Activated CD4-positive, CD25-positive, alpha-beta regulatory T cell treated with anti-CD3 and anti-CD28 coated beads, Interleukin-2, amount 50 U/mL, for 16 hours (primary cell): Measurements from ENCODE around the gene PQBP1.

Experiments used
- DNase-seq: peaks from one replicate; pipeline ENCODE4 v3.0.0-alpha.2; 2020; ENCODE audit warnings: low read depth, low spot score

Gene PQBP1

DNA sequence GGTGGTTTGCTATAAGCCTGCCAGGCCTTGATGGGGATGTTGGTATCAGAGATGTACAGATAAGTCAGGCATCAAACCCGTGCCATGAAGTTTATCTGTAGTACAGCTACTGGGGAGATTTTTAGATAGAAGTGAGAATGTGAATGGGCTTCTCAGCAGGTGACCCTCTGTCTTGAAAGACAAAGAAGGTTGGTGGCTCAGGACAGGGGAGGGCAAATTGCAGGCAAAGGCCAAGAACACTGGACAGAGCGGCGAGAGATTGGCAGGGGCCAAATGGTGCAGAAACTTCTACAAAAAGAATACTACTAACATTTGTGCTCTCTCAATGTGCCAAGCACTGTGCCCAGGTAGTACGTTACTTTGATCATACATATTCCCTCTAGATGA lies 23.0 kb downstream of the PQBP1 start:
- no peak for DNase-seq

DNA sequence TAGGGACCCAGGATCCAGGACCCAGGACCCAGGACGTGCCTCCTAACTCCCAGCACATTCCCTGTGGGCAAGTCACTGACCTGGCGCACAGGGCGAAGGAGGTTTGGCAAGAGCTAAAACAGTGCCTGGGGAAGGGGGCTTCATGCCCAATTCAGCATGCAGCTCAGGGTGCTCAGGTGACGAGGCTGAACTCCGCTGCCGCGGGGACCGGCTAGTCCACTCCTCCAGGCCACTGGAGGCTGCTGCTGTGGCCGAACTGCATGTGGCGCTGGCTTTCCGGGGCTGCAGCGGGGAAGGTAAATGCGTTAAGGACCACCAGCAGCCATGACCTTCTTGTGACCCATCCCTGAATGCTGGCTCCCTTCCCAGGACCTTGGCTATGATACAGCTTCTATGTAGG lies 26.0 kb downstream of the PQBP1 start:
- DNase-seq, result no peak

DNA sequence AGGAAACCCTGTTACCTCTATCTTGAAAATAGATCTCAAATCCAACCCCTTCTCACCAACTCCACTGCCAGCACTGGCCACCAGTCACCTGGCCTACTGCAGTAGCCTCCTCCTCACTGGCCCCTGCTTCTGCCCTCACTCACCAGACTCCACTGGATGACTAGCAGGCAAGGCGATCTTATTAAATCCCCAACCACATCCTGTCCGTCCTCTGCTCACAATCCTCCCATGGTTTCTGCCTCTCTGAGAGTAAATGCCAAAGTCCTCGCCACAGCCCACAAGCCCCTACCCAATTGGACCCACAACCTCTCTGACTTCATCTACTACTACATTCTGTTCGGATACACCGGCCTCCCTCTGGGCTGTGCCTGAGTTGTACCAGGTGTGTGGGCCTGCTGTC lies 26.5 kb downstream of the PQBP1 start:
- DNase-seq, result no peak

DNA sequence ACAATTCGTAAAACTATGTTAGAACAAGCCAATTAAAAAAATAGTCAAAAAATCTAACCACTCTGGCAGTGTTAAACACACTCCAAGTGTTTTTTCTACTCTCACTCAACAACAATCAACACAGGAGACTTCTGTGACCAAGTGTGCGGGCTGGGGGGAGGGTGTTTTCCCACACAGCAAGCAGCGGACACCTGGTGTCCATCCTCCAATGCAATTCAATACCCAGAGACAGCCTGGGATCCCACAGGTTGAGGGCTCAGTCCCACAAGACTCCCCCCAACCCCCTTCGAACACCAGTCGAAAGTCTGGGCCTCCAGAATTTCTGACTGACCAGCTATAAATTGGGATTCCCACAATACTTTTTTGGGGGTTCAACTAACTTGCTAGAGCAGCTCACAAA lies 29.4 kb downstream of the PQBP1 start:
- DNase-seq, result no peak

DNA sequence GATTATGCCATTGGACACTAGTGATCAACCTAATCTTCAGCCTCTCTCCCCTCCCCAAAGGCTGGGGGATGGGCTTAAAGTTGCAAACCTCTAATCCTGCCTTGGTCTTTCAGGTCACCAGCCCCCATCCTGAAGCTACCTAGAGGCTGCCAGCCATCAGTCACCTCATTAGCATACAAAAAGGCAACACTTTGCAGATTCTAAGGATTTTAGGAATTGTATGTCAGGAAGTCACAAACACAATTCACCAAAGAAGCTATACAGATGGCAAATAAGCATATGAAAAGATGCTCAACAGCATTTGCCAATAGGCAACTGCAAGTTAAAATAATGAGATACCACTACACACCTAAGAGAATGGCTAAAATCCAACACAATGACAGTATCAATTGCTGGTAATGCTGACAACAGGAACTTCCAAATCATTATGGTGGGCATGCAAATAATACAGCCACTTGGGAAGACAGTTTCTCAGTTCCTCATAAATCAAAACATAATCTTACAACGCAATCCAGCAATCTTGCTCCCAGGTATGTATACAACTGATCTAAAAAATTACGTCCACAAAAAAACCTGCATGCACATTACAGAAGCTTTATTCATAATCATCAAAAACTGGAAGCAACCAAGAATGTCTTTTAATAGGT lies 30.1 kb downstream of the PQBP1 start:
- DNase-seq, result no peak

DNA sequence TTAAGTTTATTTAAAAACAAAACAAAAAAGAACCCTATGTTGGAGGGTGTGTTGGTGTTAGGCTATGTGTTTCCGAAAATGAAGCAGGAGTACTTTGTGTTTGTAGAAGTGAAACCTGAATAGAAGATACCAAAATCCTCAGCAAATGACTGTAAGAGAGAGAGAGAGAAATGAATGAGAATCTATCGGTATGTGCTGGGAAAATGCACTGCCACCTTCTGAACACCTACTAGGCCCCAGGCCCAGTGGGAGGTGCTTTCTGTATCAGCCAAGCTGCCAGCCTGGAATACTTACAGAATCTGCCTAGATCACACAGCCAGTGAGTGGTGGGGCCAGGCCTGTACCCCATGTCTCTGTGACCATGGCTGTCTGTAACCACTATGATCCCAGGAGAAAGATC lies 36.0 kb downstream of the PQBP1 start:
- no peak for DNase-seq

DNA sequence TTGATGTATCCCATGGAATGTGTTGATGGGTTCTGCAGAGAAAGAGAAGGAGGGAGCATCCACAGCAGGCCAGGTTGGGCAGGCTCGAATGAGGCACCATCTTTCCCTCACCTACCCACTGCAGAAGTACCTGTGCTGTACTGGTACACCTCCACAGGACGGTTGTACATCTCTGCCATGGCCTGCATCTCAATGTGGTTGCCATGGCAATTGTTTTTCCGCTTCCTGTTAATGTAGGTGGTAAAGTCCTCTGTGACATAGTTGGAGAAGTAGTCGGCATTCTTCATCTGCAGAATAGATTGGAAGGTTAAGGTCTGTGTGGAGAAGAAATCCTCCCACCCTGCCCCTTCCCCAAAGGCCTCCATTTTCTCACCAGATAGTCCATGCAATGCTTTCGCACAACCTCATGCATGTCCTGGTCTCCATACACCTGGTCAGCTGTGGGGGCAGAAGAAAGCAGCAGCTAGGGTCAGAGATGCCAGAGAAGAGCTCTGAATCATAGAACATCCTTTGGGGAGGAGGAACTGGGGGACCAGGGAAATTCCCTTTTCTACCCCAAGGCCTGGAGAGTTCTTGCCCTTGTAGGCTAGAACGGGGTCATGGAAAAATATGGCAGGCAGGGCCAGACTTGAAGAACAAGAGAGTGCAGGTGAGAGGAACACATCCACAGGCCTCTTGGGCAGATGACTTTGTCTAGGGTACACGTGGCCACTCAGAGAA lies 37.0 kb downstream of the PQBP1 start:
- DNase-seq, result no peak

DNA sequence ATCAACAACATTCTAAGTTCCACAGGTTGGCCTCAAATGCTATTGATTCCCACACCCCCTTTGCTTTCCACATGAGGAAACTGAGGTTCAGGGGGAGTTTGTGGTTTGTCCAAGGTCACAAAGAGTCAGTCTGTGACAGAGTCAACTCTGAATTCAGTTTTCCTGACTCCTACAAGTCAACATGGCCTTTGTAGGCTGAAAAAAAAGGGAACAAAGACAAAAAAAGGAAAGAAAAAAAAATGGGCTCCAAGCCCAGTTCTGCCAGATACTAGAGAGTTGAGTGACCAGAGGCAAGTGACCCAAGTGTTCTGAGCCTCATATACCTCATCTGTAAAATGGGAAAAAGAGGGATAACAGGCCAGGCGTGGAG lies 37.6 kb downstream of the PQBP1 start:
- no peak for DNase-seq

DNA sequence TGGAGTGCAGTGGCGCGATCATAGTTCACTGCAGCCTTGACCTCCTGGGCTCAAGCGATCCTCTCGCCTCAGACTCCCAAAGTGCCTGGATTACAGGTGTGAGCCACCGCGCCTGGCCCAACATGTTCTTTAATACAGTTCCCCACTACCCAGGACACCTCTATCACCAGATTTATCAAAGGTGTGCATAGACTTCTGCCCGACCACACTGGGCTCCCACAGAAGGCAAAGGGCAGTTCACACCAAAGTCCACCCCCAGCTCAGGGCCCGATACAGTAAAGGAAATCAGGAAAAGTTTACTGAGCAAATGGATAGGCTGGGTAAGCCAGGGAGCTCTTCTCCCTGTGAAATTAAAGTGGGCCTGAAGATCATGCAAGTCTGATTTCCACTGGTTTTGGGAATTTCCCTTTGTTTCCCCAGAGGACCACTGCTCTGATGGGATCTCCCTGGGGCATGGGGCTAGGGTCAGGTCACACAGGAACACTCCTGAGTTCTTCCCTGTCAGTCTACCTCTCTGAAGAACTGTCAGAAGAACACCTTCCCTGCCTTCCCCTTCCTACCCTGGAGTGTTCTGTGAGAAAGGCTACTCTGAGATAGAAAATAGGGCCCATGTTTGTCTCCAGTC lies 38.8 kb downstream of the PQBP1 start:
- DNase-seq, result no peak

DNA sequence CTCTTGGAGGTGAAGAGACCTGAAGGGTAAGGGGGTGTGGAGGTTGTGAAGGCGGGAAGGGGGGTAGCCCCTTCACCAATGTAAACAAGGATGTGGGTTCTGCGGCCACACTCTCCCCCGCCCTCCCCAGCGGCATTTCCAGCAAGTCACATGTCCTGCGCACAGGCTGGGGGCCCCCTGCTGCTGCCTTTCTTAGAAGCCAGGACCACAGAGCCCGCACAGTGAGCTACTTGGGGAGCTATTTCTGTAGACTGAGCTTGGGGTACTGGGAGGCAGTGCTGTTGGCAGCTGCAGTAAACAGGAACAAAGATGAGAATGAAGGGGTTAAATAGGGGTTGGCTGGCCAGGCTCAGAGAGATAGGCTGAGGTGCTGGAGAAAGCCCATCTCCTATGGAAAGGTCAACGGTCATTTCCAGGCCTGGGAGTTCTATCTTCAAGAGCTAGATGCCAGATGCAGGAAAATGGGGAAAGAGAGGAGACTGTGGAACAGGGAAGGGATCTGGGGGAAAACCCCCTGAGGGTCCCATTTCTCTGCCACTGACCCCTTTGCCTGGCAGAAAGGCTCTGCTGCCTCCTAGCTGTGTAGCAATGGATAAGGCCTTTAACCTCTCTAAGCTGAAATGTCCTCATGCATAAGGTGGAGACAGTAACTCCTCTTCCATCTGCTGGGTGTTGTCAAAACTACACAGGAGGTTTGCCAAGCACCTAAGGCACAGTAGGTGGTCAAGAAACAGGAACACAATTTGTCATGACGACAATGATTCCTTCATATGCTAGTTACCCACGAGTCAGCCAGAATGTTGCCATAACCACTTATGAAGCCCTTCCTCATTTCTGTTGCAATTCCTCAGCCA lies 39.6 kb downstream of the PQBP1 start:
- peak; percentile 79 for DNase-seq

DNA sequence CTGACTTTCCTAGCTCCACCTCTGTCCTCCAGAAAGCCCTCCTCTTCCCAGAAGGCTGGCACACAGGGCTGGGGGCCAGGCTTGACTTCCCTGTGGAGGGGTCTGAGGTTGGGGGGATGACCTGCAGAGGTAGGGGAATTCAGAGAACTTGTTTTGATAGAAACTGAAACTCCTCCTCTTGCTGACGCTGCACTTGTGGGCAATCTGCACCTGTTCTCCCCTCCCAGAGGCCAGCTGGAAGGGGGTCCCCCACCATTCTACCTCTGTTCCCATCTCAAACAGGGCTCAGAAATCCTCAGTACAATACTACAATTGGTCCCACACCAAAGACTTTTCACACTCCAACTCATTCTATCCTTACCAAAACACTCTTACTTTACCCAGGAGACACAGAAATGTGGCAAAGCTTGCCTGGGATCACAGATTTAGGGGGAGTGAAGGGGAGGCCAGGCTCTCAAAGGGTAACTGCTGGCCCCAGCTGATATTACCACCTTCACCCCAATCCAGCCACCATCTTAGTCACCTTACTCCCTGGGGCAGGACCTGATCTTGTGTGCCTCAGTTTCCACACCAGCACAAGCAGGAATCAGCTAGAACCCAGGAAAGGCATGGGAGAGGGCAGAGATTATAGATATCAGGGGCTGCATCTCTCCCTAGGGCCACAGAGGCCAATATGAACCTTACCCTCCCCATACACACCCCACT lies 41.1 kb downstream of the PQBP1 start:
- DNase-seq, result peak; percentile 57

DNA sequence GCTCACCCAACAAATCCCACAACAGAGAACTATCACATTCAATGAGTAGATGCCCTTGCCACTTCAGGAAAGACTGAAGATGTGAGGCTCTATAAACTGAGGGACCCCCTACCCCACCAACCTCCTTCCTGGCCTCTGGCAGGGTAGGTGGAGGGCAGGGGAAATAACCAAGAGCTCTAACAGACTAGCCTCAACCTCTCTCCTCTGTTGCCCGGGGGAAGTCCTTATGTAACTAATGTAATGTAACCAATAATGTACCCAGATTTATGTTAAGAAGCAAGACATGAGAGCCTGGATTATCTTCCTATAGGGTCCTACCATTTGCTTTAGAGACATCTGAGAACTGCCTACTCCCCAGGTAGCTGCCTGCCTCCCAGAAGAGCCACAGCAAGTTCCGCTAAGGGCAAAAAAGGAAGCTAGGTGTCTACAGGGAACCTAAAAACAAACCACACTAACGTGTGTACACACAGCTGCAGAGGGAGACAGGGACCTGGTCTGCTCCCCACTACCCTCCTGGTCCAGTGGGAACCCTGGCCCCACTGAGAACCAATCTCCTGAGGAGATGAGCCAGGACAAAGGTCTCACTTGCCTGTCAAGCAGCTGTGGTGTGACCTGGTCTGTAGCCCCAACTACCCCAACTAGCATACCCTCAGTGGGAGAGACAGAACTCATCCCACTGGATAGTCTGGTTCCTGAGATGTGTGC lies 41.9 kb downstream of the PQBP1 start:
- DNase-seq, result no peak

DNA sequence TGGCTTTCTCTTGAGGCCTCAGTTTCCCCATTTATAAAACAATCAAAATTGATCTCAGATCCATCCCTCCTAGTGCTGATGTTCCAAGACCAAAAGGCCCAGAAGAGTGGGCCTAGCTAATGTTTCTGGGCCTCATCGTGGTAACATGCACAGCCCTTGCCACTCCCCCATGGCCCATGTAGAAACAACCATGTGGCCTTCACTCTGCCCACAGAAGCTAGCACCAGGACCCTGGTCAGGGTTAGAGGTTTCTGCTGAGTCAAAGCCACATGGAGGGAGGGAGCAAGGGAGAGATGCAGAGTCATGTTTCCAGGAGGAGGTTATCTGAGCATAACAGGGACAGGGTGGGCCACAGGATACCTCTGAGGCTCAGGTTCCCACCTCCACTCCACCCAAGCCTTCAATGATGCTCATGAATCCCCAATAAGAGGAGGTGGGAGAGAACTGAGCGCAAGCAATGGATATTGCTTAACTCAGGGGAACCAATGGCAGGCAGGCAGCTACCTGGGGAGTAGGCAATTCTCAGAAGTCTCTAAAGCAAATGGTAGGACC lies 42.8 kb downstream of the PQBP1 start:
- no peak for DNase-seq

DNA sequence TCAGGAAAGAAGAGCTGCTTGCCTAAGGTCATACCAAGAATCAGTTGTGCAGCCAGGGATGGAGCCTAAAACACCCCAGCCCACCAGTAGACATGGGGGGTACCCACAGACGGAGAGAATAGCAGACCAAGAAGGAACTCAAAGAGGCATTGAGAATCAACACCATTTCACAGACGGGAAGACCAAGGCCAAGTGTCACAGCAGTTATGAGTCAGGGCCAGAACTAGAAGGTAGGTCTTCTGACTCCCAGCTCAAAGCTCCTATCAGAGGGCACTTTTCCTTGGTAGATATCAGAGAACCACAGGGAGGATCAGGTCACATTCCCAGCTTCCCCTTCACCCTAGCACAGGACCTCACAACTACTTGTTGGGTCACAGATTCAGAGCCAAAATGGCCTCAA lies 45.2 kb downstream of the PQBP1 start:
- no peak for DNase-seq

DNA sequence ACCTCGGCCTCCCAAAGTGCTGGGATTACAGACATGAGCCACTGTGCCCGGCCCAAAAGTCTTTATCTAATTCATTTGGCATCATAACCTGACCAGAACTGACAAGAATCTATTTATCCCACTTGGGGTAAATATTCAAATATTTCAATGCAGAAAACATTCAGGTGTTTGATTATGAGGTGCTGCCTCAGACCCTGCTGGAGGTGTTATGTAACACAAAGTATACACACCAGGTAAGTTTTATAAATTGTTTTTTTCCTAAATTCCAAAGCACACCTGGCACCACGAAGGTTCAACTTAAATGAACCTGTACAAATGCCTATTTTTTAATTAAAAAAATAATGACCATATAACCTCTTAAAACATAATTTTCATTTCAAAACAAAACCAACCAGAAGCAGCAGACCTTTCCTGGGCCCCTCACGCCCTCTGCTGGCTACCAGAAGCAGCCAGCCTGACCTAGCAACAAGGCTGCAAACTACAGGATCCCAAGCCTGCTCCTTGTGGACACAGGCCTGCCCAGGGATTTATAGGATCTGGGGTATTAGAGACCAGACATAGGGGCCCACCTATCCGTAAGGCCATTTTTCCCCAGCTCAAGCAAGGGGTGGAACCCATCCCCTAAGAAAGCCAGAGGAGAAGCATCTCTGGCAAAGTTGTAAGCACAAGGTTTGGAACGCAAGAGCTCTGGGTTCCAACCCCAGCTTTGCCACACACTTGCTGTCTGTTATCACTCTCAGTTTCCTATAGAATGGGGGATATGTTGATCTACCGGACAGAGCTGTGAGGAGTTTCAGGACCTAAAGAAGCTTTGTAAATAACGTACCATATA lies 48.0 kb downstream of the PQBP1 start:
- no peak for DNase-seq

DNA sequence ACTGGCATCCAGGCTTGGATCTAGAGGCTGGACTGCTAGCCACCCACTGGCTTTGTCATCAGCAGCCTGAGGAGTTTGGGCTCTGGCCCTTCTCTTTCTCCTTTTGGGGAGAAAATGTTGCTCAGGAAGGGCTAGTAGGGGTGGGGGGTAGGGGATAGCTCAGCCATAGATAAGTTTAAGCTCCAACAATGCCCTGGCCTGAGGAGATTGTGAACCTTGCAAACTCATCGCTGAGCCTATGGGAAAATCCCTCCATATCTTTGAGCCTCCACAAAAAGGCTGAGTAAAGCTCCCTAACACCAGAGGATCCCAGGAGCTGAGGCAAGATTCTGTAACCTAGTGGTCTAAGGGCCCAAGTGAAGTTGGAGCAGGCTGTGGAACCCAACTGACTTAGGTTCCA lies 50.9 kb downstream of the PQBP1 start:
- no peak for DNase-seq
